ENCODE measurements around the gene HS6ST3.
"Not testable (repeated sequence)": the region's sequence is repeated elsewhere in the genome, so short reads cannot be mapped to it uniquely, and the experiment has no call there.

The HS6ST3 gene

GRCh38 chr13:96093296-96094006 lies 3.5 kb downstream of the HS6ST3 start:
- DNase-seq = no peak

DNA sequence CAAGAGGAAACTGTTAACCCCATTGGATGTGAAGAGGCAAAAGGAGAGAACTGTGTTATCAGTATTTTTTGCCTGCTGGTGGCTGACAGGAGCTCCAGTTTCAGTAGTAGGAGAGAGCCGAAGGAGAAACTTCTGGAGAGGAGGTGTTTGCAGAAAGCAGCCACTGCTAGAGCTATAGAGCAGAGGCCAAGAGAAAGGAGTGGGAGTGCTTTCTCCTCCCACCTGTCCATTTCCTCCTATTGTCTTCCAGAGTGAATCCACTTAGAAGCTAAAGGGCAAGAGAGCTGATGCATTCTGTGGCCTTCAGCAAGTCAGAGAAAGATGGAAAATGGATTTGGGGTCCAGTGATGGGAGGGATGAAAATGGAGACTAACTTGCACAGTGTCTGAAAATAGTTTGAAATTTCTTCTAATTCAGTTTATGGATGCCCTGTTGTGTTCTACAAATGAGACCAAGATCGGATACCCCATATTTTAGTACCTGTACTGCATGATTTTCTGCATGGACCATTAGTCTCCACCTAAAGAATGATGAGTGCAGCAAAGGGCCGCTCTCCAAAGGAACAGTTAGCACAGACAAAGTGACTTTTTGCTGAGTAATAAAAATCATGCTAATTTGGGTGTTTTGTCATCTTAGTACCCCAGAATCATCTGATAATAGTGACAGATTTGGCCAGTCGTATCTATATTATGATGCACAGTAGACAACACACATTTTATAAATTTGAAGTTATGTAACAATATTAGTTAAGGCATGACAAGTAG lies 10.7 kb downstream of the HS6ST3 start:
- DNase-seq = no peak

DNA sequence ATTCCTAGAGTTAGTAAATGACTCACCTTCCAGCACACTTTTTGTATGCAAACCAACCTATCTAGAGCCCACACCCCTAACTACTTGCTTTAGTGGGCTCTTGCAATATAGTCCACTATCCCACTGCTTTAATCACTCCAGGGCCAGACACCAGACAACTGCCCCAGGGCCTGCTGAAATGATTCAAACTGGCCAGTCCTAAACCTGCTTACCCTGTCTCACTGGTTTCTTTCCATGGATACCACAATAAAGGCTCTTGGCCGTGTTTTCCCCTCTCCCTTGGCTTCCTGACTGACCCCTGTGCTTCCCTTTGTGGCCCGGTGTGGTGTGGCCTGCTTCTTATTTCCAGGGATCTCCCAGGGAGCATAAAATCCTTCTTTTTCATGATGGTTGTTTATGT lies 14.6 kb downstream of the HS6ST3 start:
- DNase-seq = no peak

DNA sequence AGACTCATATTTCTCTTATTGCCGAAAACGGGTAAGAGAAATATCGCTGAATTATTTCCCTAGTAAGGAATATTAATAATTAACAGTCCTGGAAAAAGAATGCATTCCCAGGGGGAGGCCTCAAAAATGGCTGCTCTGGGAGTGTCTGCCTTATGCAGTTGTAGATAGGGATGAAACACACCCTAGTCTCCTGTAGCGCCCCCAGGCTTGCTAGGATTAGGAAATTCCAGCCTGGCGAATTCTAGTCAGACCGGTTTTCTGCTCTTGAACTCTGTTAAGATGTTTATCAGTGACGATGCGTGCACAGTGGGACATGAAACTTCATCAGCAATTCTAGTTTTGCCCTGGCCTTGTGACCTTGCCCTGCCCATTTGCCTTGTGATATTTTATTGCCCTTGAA lies 18.2 kb downstream of the HS6ST3 start:
- DNase-seq = not testable (repeated sequence)

DNA sequence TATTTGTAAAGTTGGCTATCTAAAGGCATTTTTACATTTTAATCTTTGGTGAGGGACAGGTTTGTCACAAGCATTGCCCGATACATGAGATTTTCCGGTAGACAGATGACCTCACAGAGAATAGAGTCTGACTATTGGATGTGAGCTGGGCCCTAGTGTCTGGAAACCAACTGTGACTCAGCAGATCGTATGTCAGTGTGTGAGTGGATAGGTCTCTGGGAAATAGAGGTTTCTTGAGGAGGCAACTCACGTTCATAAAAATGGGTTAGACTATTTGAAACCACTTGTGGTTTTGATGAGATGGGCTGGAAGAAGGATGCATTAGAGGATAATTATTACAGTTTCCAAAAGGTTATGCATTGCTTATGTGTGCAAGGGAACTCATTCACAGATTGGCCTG lies 19.2 kb downstream of the HS6ST3 start:
- no peak for DNase-seq

GRCh38 chr13:96112936-96113335 lies 23.0 kb downstream of the HS6ST3 start:
- no peak for DNase-seq

- DNase-seq = not testable (repeated sequence)
Measured at GRCh38 chr13:96115368-96115767, 25.5 kb downstream of the HS6ST3 start.

GRCh38 chr13:96119921-96120320 lies 30.0 kb downstream of the HS6ST3 start:
- no peak for DNase-seq

DNA sequence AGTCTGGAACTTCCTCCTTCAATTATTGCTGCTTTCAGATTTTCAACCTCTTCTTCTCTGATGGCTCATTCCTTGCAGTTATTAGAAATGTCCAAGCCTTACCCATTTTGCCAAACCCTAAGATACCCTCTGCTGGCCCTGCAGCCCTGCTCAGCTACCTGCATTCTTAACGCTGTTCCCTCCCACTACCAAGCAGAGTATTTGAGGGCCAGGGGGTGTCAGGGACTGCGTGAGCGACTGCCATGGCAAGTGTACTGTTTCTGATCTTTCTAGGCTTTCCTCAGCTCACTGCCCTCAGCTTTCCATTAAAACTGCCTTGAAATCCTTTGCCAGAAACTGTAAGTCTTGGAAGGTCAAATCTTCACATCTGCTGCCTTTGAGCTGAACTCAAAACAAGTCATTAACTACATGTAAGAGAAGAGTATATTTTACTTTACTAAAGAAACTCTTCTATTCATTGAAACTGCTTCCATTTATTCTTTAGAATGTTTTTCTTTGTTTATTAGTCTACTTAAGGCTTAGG lies 41.0 kb downstream of the HS6ST3 start:
- no peak for DNase-seq

DNA sequence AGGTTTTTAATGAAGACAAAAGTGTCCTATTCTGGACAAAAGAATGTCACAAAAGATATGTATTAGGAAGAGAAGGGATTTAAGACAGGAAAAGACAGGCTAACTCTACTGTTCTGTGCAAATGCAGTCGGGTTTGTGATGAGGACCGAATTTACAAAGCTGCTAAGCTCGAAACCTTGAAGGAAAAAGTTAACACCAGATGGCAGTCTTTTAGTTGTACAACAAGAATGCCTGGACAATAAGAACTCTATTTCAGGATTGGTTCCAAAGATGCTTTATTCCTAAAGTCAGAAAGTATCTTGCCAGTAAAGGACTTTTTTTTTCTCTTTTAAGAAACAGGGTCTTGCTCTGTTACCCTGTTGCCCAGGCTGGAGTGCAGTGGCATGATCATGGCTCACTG lies 51.1 kb downstream of the HS6ST3 start:
- DNase-seq = no peak

GRCh38 chr13:96159725-96160124 lies 69.8 kb downstream of the HS6ST3 start:
- no peak for DNase-seq

DNA sequence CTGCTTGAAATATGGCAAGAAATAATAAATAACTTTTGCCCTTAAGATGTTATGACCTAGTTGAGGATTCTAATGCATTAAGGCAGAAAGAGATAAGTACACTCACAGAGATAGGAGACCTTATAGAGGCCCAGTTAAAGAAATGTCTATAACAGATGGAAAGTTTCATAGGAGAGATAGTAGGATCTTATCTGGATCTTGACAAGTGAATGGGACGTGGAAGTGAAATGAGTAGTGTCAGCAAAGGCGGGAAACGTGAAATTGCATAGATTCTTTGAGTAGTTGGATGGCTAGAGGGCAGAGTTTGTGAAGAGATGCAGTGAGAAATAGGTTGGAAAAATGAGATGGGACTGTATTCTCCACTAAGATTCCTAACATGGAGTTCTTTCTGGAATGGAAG lies 71.2 kb downstream of the HS6ST3 start:
- no peak for DNase-seq

GRCh38 chr13:96165840-96166239 lies 75.9 kb downstream of the HS6ST3 start:
- DNase-seq = no peak

DNA sequence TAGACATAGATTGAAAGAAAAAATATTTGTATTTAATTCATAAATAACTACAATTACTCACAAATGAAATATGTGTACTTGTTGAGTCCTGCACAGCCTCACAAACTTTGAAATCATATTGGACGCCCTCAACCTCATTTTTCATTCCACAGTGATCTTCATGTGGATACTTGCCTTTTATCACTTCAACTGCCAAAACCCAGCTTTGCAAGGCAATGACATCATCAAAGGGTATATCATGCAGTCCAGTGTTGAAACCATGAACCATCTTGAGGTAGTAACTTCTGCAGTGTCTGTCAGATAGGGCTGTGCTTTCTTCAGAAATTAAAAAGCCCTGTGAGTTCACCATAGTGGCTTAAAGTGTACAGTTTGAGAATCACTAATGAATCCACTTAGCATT lies 82.2 kb downstream of the HS6ST3 start:
- DNase-seq = no peak

DNA sequence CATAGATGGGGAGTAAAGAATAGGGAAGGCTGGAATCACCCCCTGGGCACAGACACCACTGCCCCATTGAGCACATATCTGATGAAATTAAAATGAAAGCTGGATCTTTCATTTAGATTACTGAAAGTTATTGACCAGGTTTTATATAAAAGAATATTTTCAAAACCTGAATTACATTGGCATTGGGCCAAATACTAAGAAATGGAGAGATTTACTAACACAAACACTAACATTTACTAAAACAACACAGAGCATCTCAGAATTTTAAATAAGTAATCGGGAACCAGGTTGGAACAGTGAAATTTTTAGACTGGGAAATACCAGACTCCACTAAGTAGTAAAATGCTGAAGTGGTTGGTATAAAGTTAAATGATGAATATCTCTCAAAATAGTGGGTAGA lies 88.9 kb downstream of the HS6ST3 start:
- no peak for DNase-seq

DNA sequence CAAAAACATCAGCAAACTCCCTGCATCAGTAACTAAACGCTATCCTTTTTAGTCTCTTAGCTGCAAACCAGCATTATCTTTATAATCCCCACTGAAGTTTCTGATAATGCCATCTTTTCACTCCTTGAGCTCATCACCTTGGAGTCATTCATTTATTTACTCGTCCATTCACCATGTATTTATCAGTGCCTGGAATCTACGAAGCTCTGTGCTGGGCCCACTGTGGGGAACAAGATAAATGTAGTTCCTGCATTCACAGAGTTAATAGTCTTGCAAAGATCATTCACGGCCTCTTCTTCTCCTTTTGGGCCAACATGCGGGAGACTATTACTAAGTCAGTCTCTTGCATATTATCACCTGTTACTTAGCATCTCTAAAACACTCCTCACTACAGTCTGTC lies 89.4 kb downstream of the HS6ST3 start:
- no peak for DNase-seq

GRCh38 chr13:96181911-96182310 lies 92.0 kb downstream of the HS6ST3 start:
- DNase-seq = no peak

GRCh38 chr13:96185818-96186217 lies 95.9 kb downstream of the HS6ST3 start:
- no peak for DNase-seq

GRCh38 chr13:96191367-96191766 lies 101.5 kb downstream of the HS6ST3 start:
- DNase-seq = no peak

GRCh38 chr13:96193728-96194310 lies 103.9 kb downstream of the HS6ST3 start:
- no peak for DNase-seq

DNA sequence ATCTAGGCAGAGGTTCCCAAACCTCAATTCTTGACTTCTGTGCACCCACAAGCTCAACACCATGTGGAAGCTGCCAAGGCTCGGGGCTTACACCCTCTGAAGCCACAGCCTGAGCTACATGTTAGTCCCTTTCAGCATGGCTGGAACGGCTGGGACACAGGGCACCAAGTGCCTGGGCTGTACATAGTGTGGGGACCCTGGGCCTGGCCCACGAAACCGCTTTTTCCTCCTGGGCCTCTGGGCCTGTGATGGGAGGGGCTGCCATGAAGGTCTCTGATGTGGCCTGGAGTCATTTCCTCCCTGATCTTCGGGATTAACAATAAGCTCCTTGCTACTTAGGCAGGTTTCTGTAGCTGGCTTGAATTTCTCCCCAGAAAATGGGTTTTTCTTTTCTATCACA lies 108.1 kb downstream of the HS6ST3 start:
- no peak for DNase-seq

DNA sequence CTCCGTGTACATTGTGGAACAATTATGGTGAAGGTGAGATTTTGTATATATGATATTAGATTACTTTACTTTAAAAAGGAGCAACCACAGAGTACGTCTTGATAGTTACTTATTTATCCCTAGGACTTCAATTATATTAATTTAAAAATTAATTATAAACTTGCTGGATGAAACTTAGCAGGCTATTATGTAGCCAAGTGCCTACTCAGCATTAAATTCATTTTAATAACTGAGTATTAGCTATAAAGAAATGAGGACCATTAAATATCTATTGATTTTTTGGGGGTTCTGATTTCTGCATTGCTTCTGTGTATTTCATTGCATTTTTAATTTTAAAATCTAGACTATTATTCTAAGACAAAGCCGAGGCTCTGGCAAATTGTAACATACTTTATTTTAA lies 109.4 kb downstream of the HS6ST3 start:
- DNase-seq = no peak

GRCh38 chr13:96200810-96201209 lies 110.9 kb downstream of the HS6ST3 start:
- peak; percentile 11 for DNase-seq

- no peak for DNase-seq
Measured at GRCh38 chr13:96202315-96202714, 112.4 kb downstream of the HS6ST3 start.

Measured in NCI-H2171 (cell line).